H1 (cell line): ENCODE measurements around the gene NOX1. TPM values are rescaled to one million over a fixed set of nuclear protein-coding genes. Genes with fewer than 3 reads are reported as not detected.

Source experiments
- CTCF ChIA-PET: fragments of 300-600 bp; sonication (Branson Sonifier 250); formaldehyde crosslinking; loops from one replicate; lab custom pipeline; 2021; ENCODE audit not compliant: partially characterized antibody; lab: Charles Lee
- POLR2A ChIA-PET: fragments of 300-600 bp; sonication (Branson Sonifier 250); formaldehyde crosslinking; loops from one replicate; lab custom pipeline; 2021; ENCODE audit warnings: inconsistent platforms; ENCODE audit not compliant: partially characterized antibody; lab: Charles Lee
- DNase-seq, 2 experiments: peaks; one replicate each; pipeline versions ENCODE4 v3.0.0 to v3.0.0-alpha.2; 2010 to 2022; ENCODE audit warnings: low spot score in 2 of 2, low read depth in 1 of 2, mixed read lengths in 1 of 2
- FAIRE-seq: peaks from 2 replicates; lab custom pipeline; 2011; peaks lifted over from hg19 to GRCh38; lab: Jason Lieb, UNC
- H2AFZ ChIP-seq: 2 replicates; pipeline ENCODE4 v1.8.1; 2012; ENCODE audit warnings: low read length, inconsistent platforms
- H2AK5ac ChIP-seq: 2 replicates; pipeline ENCODE4 v1.6.1; 2013; ENCODE audit warnings: low read depth, low read length
- H2BK120ac ChIP-seq: replicated peaks from 2 replicates; pipeline ENCODE3; 2013; ENCODE audit warnings: low read depth, low read length, inconsistent platforms
- H2BK12ac ChIP-seq: 2 replicates; pipeline ENCODE4 v1.6.1; 2013; ENCODE audit warnings: low read depth, low read length
- H2BK15ac ChIP-seq: 2 replicates; pipeline ENCODE4 v1.6.1; 2013; ENCODE audit warnings: low read length
- H2BK20ac ChIP-seq: 2 replicates; pipeline ENCODE4 v1.6.1; 2013; ENCODE audit warnings: low read length
- H2BK5ac ChIP-seq: 2 replicates; pipeline ENCODE4 v1.6.1; 2013; ENCODE audit warnings: low read depth, low read length
- H3K14ac ChIP-seq: 2 replicates; pipeline ENCODE4 v1.6.1; 2013; ENCODE audit warnings: inconsistent platforms; ENCODE audit not compliant: insufficient read length
- H3K18ac ChIP-seq: 2 replicates; pipeline ENCODE4 v1.6.1; 2013; ENCODE audit warnings: low read length; ENCODE audit errors: extremely low read depth
- H3K23ac ChIP-seq: 2 replicates; pipeline ENCODE4 v1.6.1; 2013; ENCODE audit warnings: inconsistent platforms; ENCODE audit not compliant: insufficient read length
- H3K23me2 ChIP-seq: 2 replicates; pipeline ENCODE4 v1.6.1; 2013; ENCODE audit warnings: low read depth, low read length
- H3K27ac ChIP-seq: 2 replicates; pipeline ENCODE4 v1.6.1; 2011; ENCODE audit warnings: low read depth, low read length, inconsistent platforms
- H3K27me3 ChIP-seq, 4 experiments: replicated peaks in 1 of 4; 1 replicate in 1 of 4; 2 replicates in 3 of 4; pipeline versions ENCODE4 v1.6.1 to v1.8.1; 2011 to 2013; ENCODE audit warnings: low read length in 3 of 4, mild to moderate bottlenecking in 3 of 4, inconsistent platforms in 2 of 4, mixed read lengths in 2 of 4, moderate library complexity in 1 of 4; ENCODE audit not compliant: control insufficient read depth in 3 of 4, insufficient read depth in 3 of 4; ENCODE audit errors: extremely low read depth in 1 of 4
- H3K36me3 ChIP-seq, 4 experiments: 2 replicates each; pipeline versions ENCODE4 v1.6.1 to v1.8.1; 2011 to 2013; ENCODE audit warnings: mild to moderate bottlenecking in 4 of 4, low read length in 3 of 4, moderate library complexity in 2 of 4, control low read depth in 1 of 4, inconsistent platforms in 1 of 4; ENCODE audit not compliant: insufficient read depth in 4 of 4, control insufficient read depth in 2 of 4
- H3K4ac ChIP-seq: replicated peaks from 2 replicates; pipeline ENCODE3; 2013; ENCODE audit warnings: low read length, low read depth, mixed read lengths, inconsistent platforms; ENCODE audit not compliant: insufficient read length
- H3K4me1 ChIP-seq, 4 experiments: replicated peaks in 1 of 4; 1 replicate in 1 of 4; 2 replicates in 3 of 4; pipeline versions ENCODE4 v1.6.1 to v1.8.1; 2011 to 2013; ENCODE audit warnings: low read length in 3 of 4, inconsistent platforms in 2 of 4, mixed read lengths in 1 of 4; ENCODE audit not compliant: insufficient read depth in 4 of 4, control insufficient read depth in 3 of 4
- H3K4me2 ChIP-seq, 2 experiments: 2 replicates each; pipeline versions ENCODE4 v1.6.1 to v1.8.1; 2011 to 2013; ENCODE audit warnings: low read depth in 2 of 2, low read length in 2 of 2, control low read depth in 1 of 2, inconsistent platforms in 1 of 2, mild to moderate bottlenecking in 1 of 2; ENCODE audit not compliant: insufficient read depth in 1 of 2
- H3K4me3 ChIP-seq, 4 experiments: fragments of 200-600, 300-600 bp in 1 of 4; sonication (generic), shearing (Covaris generic), sonication (Bioruptor Twin) in 1 of 4; 2 replicates each; pipeline versions ENCODE4 v1.5.1 to v1.8.1; 2011 to 2016; ENCODE audit warnings: low read length in 4 of 4, low read depth in 3 of 4, control low read depth in 2 of 4, inconsistent platforms in 2 of 4, mild to moderate bottlenecking in 2 of 4, mixed read lengths in 1 of 4, moderate library complexity in 1 of 4; ENCODE audit not compliant: insufficient read depth in 2 of 4; ENCODE audit errors: extremely low read depth in 1 of 4
- H3K56ac ChIP-seq: replicated peaks from 2 replicates; pipeline ENCODE3; 2013; ENCODE audit warnings: low read depth, mild to moderate bottlenecking, mixed read lengths, low read length, inconsistent platforms; ENCODE audit not compliant: insufficient read length
- H3K79me1 ChIP-seq: 2 replicates; pipeline ENCODE4 v1.6.1; 2013; ENCODE audit warnings: low read depth, low read length, control low read depth
- H3K79me2 ChIP-seq, 2 experiments: 2 replicates each; pipeline versions ENCODE4 v1.6.1 to v1.8.1; 2012 to 2013; ENCODE audit warnings: low read length in 2 of 2, mild to moderate bottlenecking in 2 of 2, inconsistent platforms in 1 of 2; ENCODE audit not compliant: insufficient read depth in 2 of 2, control insufficient read depth in 1 of 2
- H3K9ac ChIP-seq, 4 experiments: replicated peaks in 1 of 4; 1 replicate in 1 of 4; 2 replicates in 3 of 4; pipeline versions ENCODE4 v1.6.1 to v1.8.1; 2011 to 2013; ENCODE audit warnings: low read depth in 3 of 4, low read length in 3 of 4, control low read depth in 2 of 4, mild to moderate bottlenecking in 2 of 4, moderate library complexity in 2 of 4, inconsistent platforms in 1 of 4; ENCODE audit errors: extremely low read depth in 1 of 4
- H3K9me3 ChIP-seq, 2 experiments: 2 replicates each; pipeline versions ENCODE4 v1.6.1 to v1.8.1; 2012 to 2013; ENCODE audit warnings: mild to moderate bottlenecking in 2 of 2, moderate library complexity in 2 of 2, control low read depth in 1 of 2, inconsistent platforms in 1 of 2, low read depth in 1 of 2, low read length in 1 of 2, mixed read lengths in 1 of 2; ENCODE audit not compliant: insufficient read depth in 2 of 2
- H4K20me1 ChIP-seq, 2 experiments: replicated peaks in 1 of 2; 2 replicates each; pipeline versions ENCODE3 to v1.8.1; 2011 to 2013; ENCODE audit warnings: inconsistent platforms in 2 of 2, low read length in 2 of 2, mild to moderate bottlenecking in 1 of 2; ENCODE audit not compliant: insufficient read depth in 2 of 2, control insufficient read depth in 1 of 2
- H4K5ac ChIP-seq: 2 replicates; pipeline ENCODE4 v1.6.1; 2013; ENCODE audit warnings: low read length, low read depth, mixed read lengths, inconsistent platforms; ENCODE audit not compliant: insufficient read length
- H4K8ac ChIP-seq: 2 replicates; pipeline ENCODE4 v1.8.0; 2013; ENCODE audit warnings: mild to moderate bottlenecking, moderate library complexity, low read length, inconsistent platforms; ENCODE audit not compliant: insufficient read depth; ENCODE audit errors: extremely low read depth
- H4K91ac ChIP-seq: replicated peaks from 2 replicates; pipeline ENCODE3; 2013; ENCODE audit warnings: low read length, mixed read lengths, inconsistent platforms; ENCODE audit not compliant: insufficient read length
- WGBS, 2 experiments: shearing (Covaris generic) in 1 of 2; methylation state at CpG; one replicate each; pipeline versions ENCODE4 v1.1.6 to v1.1.7; 2013 to 2015; ENCODE audit warnings: low lambda C conversion rate in 2 of 2, mixed read lengths in 2 of 2, inconsistent platforms in 1 of 2, low coverage in 1 of 2, missing lambda C conversion rate in 1 of 2; ENCODE audit not compliant: insufficient replicate concordance in 2 of 2, insufficient coverage in 1 of 2, insufficient read length in 1 of 2; ENCODE audit errors: extremely low coverage in 1 of 2, missing lambda C conversion rate in 1 of 2; 5-methylcytosine and 5-hydroxymethylcytosine counted together
- long read RNA-seq, 2 experiments: library from RNA in 1 of 2; library from capped mRNA in 1 of 2; stranded (forward); transcript quantifications; one replicate each; pipeline ENCODE4 v2.0.0, GENCODE V29; 2021; ENCODE audit warnings: inconsistent platforms in 1 of 2
- polyA minus RNA-seq, 3 experiments: library from RNA; depleted of rRNA, polyadenylated mRNA; stranded (reverse); fragments of >200 nt; gene quantifications; 1 replicate in 2 of 3; 2 replicates in 1 of 3; pipeline ENCODE4 v1.2.3, GENCODE V29; 2011
- polyA plus RNA-seq, 7 experiments: library from polyadenylated mRNA; depleted of rRNA in 3 of 7; stranded (reverse) in 5 of 7; unstranded in 2 of 7; fragments of >200 nt in 5 of 7; fragments of 200-250 nt in 2 of 7; gene quantifications; 1 replicate in 5 of 7; 2 replicates in 1 of 7; 4 replicates in 1 of 7; pipeline versions ENCODE4 v1.2.1 to v1.2.3, GENCODE V29; 2011 to 2013; ENCODE audit warnings: missing spikeins in 2 of 7, mixed read lengths in 2 of 7
- total RNA-seq: library from RNA; stranded (reverse); fragmentation: NEBNext Ultra II Directional; extraction: Animal tissue kit (Norgen Biotek cat#: 25700); gene quantifications from 2 replicates; pipeline ENCODE4 v1.2.1, GENCODE V29; 2021

Gene NOX1
- not detected in 2 replicates for total RNA-seq
- polyA plus RNA-seq (2011; rRNA removed), result not detected in 2 replicates
- not detected for polyA plus RNA-seq (2011; cell fraction: cytosol; rRNA removed)
- polyA plus RNA-seq (2011; cell fraction: nucleus; rRNA removed), result not detected
- polyA plus RNA-seq (2012, experiment 1 of 2), result not detected in 4 replicates
- polyA plus RNA-seq (2012, experiment 2 of 2), result not detected
- not detected for polyA plus RNA-seq (2013, experiment 1 of 2)
- not detected for polyA plus RNA-seq (2013, experiment 2 of 2)
- polyA minus RNA-seq (2011; rRNA and poly(A)+ RNA removed), result 0.12 TPM in 1 of 2 replicates, not detected in the other
- polyA minus RNA-seq (2011; cell fraction: cytosol; rRNA and poly(A)+ RNA removed), result not detected
- not detected for polyA minus RNA-seq (2011; cell fraction: nucleus; rRNA and poly(A)+ RNA removed)
- long read RNA-seq, experiment 1, result 0 reads
- long read RNA-seq, experiment 2, result 0 reads

GRCh38 chrX:100874325-100874724 is at the start of gene NOX1:
Gene NOX1 (minus strand): TSS chrX:100874359. CDS start chrX:100874139, 220 bp downstream.
- no peak within 1 kb of the TSS for H2BK120ac ChIP-seq
- no peak within 1 kb of the TSS for H2BK20ac ChIP-seq
- no peak within 1 kb of the TSS for H4K91ac ChIP-seq
- CTCF ChIA-PET, result no interaction called here
- no peaks in the 10 kb centered on the region for H3K27me3 ChIP-seq
- H4K5ac ChIP-seq, result no peak within 1 kb of the TSS
- H3K79me2 ChIP-seq, result no peaks in the 10 kb centered on the region
- H3K9me3 ChIP-seq, result no peaks in the 10 kb centered on the region
- POLR2A ChIA-PET, result no interaction called here
- no peak within 1 kb of the TSS for H2BK5ac ChIP-seq
- no peak within 1 kb of the TSS for H3K56ac ChIP-seq
- no peak within 1 kb of the TSS for H2AK5ac ChIP-seq
- no peaks in the 10 kb centered on the region for H4K20me1 ChIP-seq
- no peak within 1 kb of the TSS for H3K4ac ChIP-seq
- H3K23me2 ChIP-seq, result no peaks in the 10 kb centered on the region
- H3K4me1 ChIP-seq, result no peaks in the 10 kb centered on the region
- no peak within 1 kb of the TSS for H3K27ac ChIP-seq
- H3K23ac ChIP-seq, result no peak within 1 kb of the TSS
- no peak within 1 kb of the TSS for H3K14ac ChIP-seq
- FAIRE-seq (peak; percentile 7), DNase-seq (no peak)
- no peak within 1 kb of the TSS for H2BK12ac ChIP-seq
- H3K4me3 ChIP-seq, result no peak within 1 kb of the TSS
- H3K18ac ChIP-seq, result no peak within 1 kb of the TSS
- no peak within 1 kb of the TSS for H2AFZ ChIP-seq
- no peak within 1 kb of the TSS for H3K9ac ChIP-seq
- no peaks in the 10 kb centered on the region for H3K79me1 ChIP-seq
- H4K8ac ChIP-seq, result no peak within 1 kb of the TSS
- H3K4me2 ChIP-seq, result no peak within 1 kb of the TSS
- H2BK15ac ChIP-seq, result no peak within 1 kb of the TSS
- no peaks in the 10 kb centered on the region for H3K36me3 ChIP-seq
- 94% methylated on average over 2 of the region's 2 CpGs; no CpG with 5 or more reads in 1 of the 2 experiments for WGBS, 2 experiments
